Retinal pigment epithelial cell (primary cell): Measurements from ENCODE around the gene IFNW1.

Experiments used
- DNase-seq: peaks from one replicate; pipeline ENCODE4 v3.0.0-alpha.2; 2010; ENCODE audit warnings: low read depth
- H3K4me3 ChIP-seq: 2 replicates; pipeline ENCODE4 v1.5.1; 2011; ENCODE audit warnings: mild to moderate bottlenecking, low read length, control low read depth, moderate library complexity
- TF ChIP-seq, protein P1 (sequence below): conservative IDR thresholded peaks from 2 replicates; pipeline ENCODE4 v1.5.1; 2011; ENCODE audit warnings: low read depth, low read length, control low read depth, inconsistent platforms

The IFNW1 gene

GRCh38 chr9:21121595-21122251 lies 19.9 kb downstream of the IFNW1 start:
- TF ChIP-seq, protein P1, sequence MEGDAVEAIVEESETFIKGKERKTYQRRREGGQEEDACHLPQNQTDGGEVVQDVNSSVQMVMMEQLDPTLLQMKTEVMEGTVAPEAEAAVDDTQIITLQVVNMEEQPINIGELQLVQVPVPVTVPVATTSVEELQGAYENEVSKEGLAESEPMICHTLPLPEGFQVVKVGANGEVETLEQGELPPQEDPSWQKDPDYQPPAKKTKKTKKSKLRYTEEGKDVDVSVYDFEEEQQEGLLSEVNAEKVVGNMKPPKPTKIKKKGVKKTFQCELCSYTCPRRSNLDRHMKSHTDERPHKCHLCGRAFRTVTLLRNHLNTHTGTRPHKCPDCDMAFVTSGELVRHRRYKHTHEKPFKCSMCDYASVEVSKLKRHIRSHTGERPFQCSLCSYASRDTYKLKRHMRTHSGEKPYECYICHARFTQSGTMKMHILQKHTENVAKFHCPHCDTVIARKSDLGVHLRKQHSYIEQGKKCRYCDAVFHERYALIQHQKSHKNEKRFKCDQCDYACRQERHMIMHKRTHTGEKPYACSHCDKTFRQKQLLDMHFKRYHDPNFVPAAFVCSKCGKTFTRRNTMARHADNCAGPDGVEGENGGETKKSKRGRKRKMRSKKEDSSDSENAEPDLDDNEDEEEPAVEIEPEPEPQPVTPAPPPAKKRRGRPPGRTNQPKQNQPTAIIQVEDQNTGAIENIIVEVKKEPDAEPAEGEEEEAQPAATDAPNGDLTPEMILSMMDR = no peak
- no peak for DNase-seq
- H3K4me3 ChIP-seq = no peak overlapping the region

DNA sequence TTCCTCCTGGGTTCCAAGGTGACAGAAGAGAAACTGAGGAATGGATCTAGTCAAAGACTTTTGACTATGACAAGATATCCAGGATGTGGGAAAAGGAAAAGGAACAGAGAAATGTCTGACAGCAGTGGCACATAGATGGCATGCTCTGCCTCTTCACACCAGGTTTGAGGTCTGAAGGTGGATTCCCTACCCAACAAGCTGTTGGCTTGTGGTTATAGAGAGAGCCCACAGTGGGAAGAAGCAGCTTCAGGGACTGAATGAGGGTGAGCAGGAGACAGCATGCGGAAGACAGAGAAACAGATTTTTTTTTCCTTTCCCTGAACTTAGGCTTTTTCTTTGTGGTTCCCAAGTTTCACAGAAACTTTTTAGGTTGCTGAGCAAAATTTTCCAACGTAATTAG lies 20.6 kb downstream of the IFNW1 start:
- no peak overlapping the region for H3K4me3 ChIP-seq
- TF ChIP-seq, protein P1 = no peak
- no peak for DNase-seq

- TF ChIP-seq, protein P1 = no peak
- no peak overlapping the region for H3K4me3 ChIP-seq
- no peak for DNase-seq
These were observed 22.4 kb downstream of the IFNW1 start for GRCh38 chr9:21119093-21119770.

GRCh38 chr9:21114311-21114710 lies 27.3 kb downstream of the IFNW1 start:
- TF ChIP-seq, protein P1 = no peak
- no peak overlapping the region for H3K4me3 ChIP-seq
- no peak for DNase-seq

DNA sequence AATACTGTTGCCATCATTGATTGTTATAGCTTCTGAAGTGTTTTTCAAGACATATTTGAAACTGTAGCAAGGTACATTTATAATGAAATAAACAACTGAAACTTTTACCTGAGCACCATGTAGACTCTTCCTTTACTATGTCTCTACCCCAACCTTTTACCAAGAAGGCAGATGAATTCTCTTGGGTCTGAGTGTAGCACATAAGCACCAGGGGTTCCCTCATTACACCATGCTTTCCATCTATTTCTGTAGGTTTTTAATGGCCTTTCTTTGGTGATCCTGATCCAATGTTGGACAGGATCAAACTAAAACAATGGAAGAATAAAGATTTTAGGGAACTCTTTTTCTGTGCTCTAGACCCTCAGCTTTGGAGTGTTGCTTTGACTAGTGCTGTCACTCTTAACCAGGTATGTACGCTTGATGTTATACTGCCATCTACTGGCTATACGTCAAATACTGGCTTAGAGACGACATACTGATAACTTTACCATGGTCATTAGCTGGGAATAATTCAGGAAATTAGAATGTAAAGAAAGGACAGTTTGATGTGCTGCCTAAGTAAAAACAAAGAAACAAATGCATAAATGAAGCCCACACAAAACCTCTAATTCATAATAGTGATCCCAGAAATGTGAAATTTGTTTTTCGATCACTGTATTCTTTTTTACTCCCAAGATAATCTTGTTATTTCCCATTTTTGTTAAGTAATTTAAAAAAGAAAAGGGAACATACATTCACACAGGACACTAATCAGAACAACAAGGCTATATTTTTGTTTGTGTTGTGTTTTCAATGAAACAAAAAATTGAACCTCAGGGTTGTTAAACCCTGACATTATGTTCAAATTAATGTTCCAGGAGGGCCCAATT lies 30.7 kb downstream of the IFNW1 start:
- TF ChIP-seq, protein P1 = peak; percentile 81
- DNase-seq = peak; percentile 33
- H3K4me3 ChIP-seq = no peak overlapping the region

GRCh38 chr9:21104787-21105186 lies 36.8 kb downstream of the IFNW1 start:
- DNase-seq = no peak
- TF ChIP-seq, protein P1 = no peak
- no peak overlapping the region for H3K4me3 ChIP-seq
